MM.1S (cell line): ENCODE data around the gene CXCL3.

Experiments used
- DNase-seq: peaks from one replicate; pipeline ENCODE4 v3.0.0-alpha.2; 2015
- H2AFZ ChIP-seq: fragments of 300-600 bp; sonication (generic); 2 replicates; pipeline ENCODE4 v1.6.0; 2016; ENCODE audit warnings: antibody characterized with exemption, low read length
- H3F3A ChIP-seq: fragments of 300-600 bp; sonication (generic); 2 replicates; pipeline ENCODE4 v1.6.1; 2016; ENCODE audit warnings: mild to moderate bottlenecking, antibody characterized with exemption, low read length, moderate library complexity, mixed read lengths; ENCODE audit not compliant: insufficient read depth
- H3K27ac ChIP-seq: fragments of 300-600 bp; sonication (generic); 2 replicates; pipeline ENCODE4 v1.5.1; 2016; ENCODE audit warnings: mild to moderate bottlenecking, low read length
- H3K27me3 ChIP-seq: fragments of 300-600 bp; sonication (generic); replicated peaks from 2 replicates; pipeline ENCODE4 v1.6.0; 2016; ENCODE audit warnings: low read length; ENCODE audit not compliant: insufficient read depth
- H3K36me3 ChIP-seq: fragments of 300-600 bp; sonication (generic); replicated peaks from 2 replicates; pipeline ENCODE4 v1.6.1; 2016; ENCODE audit warnings: mild to moderate bottlenecking, low read length, mixed read lengths; ENCODE audit not compliant: insufficient read depth
- H3K4me1 ChIP-seq: fragments of 300-600 bp; sonication (generic); 2 replicates; pipeline ENCODE4 v1.6.1; 2016; ENCODE audit warnings: low read length, mixed read lengths
- H3K4me2 ChIP-seq: fragments of 300-600 bp; sonication (generic); 2 replicates; pipeline ENCODE4 v1.6.0; 2016; ENCODE audit warnings: low read depth, low read length
- H3K4me3 ChIP-seq: fragments of 300-600 bp; sonication (generic); 2 replicates; pipeline ENCODE4 v1.5.1; 2016; ENCODE audit warnings: low read length, mixed read lengths
- H3K79me2 ChIP-seq: fragments of 300-600 bp; sonication (generic); 2 replicates; pipeline ENCODE4 v1.6.1; 2016; ENCODE audit warnings: mixed run types, low read length, mixed read lengths
- H3K9ac ChIP-seq: fragments of 300-600 bp; sonication (generic); 2 replicates; pipeline ENCODE4 v1.6.1; 2016; ENCODE audit warnings: low read length, mixed read lengths
- H3K9me2 ChIP-seq: fragments of 300-600 bp; sonication (generic); replicated peaks from 2 replicates; pipeline ENCODE4 v1.6.1; 2016; ENCODE audit warnings: mild to moderate bottlenecking, low read length, mixed read lengths; ENCODE audit not compliant: insufficient read depth
- H3K9me3 ChIP-seq: fragments of 300-600 bp; sonication (generic); replicated peaks from 2 replicates; pipeline ENCODE4 v1.6.1; 2016; ENCODE audit warnings: mild to moderate bottlenecking, low read length, mixed read lengths; ENCODE audit not compliant: insufficient read depth
- H4K20me1 ChIP-seq: fragments of 300-600 bp; sonication (generic); 2 replicates; pipeline ENCODE4 v1.6.1; 2016; ENCODE audit warnings: mild to moderate bottlenecking, low read length, moderate library complexity, mixed read lengths; ENCODE audit not compliant: insufficient read depth
- EZH2 ChIP-seq: fragments of 300-600 bp; sonication (generic); optimal IDR thresholded peaks from 2 replicates; pipeline ENCODE3; 2017; ENCODE audit warnings: low read depth, mild to moderate bottlenecking, antibody characterized with exemption, low read length, mixed read lengths
- EZH2phosphoT487 ChIP-seq: fragments of 300-600 bp; sonication (generic); IDR thresholded peaks from 2 replicates; pipeline ENCODE4 v1.6.1; 2018; ENCODE audit warnings: antibody characterized with exemption, low read length
- TF ChIP-seq, protein P1 (sequence below): fragments of 300-600 bp; sonication (generic); IDR thresholded peaks from 2 replicates; pipeline ENCODE4 v1.5.1; 2016; ENCODE audit warnings: antibody characterized with exemption, low read length, mixed read lengths

The CXCL3 gene

DNA sequence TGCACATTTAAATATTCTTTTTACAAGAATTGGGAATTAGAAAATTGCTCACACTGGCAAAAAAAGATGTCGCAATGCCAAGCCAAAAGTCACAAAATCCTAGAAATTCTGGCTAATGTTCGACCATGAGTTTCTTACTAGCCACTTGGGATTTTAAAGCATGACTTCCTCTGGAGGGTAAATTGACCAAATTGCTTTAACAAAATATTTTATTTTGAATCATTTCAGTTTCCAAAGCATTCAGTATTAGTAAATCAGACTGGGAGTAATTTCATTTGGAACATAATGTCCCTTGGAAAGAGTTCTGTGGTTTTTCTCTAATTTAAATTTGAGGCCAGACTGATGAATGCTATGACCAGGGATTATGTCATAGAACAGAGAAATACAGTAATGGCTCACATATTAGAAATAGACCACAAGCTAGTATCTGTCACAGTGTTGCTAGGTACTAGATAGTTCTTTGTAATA lies 32.4 kb downstream of the CXCL3 start:
- Histone ChIP-seq H3K4me2 (no peak overlapping the region), H2AFZ (no peak overlapping the region), H3K4me3 (no peak overlapping the region), H3K27ac (no peak overlapping the region), H3K9ac (no peak overlapping the region), H3K9me2 (no peaks in the 10 kb centered on the region), H3K9me3 (no peaks in the 10 kb centered on the region), H3K27me3 (no peaks in the 10 kb centered on the region), H3K36me3 (no peaks in the 10 kb centered on the region), H4K20me1 (no peaks in the 10 kb centered on the region), H3F3A (no peaks in the 10 kb centered on the region), H3K79me2 (no peaks in the 10 kb centered on the region), H3K4me1 (no peaks in the 10 kb centered on the region)
- DNase-seq, result no peak
- TF ChIP-seq EZH2, result no peak
- TF ChIP-seq, protein P1, sequence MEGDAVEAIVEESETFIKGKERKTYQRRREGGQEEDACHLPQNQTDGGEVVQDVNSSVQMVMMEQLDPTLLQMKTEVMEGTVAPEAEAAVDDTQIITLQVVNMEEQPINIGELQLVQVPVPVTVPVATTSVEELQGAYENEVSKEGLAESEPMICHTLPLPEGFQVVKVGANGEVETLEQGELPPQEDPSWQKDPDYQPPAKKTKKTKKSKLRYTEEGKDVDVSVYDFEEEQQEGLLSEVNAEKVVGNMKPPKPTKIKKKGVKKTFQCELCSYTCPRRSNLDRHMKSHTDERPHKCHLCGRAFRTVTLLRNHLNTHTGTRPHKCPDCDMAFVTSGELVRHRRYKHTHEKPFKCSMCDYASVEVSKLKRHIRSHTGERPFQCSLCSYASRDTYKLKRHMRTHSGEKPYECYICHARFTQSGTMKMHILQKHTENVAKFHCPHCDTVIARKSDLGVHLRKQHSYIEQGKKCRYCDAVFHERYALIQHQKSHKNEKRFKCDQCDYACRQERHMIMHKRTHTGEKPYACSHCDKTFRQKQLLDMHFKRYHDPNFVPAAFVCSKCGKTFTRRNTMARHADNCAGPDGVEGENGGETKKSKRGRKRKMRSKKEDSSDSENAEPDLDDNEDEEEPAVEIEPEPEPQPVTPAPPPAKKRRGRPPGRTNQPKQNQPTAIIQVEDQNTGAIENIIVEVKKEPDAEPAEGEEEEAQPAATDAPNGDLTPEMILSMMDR, result no peak
- TF ChIP-seq EZH2phosphoT487, result no peak

DNA sequence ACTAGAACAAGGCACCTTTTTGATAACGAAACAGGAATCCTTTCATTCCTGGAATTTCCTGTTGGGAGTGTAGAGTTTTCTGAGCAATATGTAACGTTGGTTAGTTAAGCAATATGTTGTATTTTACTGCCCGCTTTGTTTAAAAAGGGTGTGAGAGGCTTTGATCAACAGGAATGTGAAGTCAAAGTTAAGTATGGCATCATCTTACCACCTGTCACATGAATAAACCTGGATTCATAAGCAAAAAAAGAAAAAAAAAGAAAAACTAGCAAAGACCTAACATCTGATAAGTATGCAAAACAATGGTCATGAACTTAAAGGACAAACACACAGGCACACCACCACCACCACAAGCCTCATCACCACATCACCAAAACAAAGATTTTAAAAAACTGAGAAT lies 33.0 kb downstream of the CXCL3 start:
- TF ChIP-seq EZH2 (no peak), EZH2phosphoT487 (no peak)
- TF ChIP-seq, protein P1, result no peak
- Histone ChIP-seq H3K27ac (no peak overlapping the region), H3K36me3 (no peaks in the 10 kb centered on the region), H3K4me3 (no peak overlapping the region), H3K79me2 (no peaks in the 10 kb centered on the region), H3K4me1 (no peaks in the 10 kb centered on the region), H3K9me3 (no peaks in the 10 kb centered on the region), H3K9me2 (no peaks in the 10 kb centered on the region), H3F3A (no peaks in the 10 kb centered on the region), H3K27me3 (no peaks in the 10 kb centered on the region), H3K9ac (no peak overlapping the region), H3K4me2 (no peak overlapping the region), H2AFZ (no peak overlapping the region), H4K20me1 (no peaks in the 10 kb centered on the region)
- DNase-seq, result no peak

DNA sequence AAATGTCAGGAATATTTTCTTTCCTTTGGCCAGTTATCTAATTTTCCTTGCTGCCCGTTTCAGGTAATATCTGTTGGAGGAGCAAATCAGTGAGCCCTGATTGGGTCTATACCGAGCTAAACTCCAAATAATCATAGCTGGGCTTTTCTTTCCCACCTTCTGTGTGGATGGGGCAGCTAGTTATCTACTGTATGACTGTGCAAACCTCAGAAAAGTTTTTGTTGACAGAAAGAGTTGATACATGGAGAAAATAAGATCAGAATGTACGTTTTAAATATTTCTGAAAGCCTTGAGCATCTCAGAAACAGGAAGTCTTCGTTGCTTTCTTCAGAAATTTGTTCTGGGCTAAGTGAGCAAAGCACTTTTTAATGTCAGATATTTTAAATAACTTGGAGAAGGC lies 33.8 kb downstream of the CXCL3 start:
- no peaks in the 10 kb centered on the region for H3K27me3 ChIP-seq
- H3K4me1 ChIP-seq, result no peaks in the 10 kb centered on the region
- no peaks in the 10 kb centered on the region for H3K9me2 ChIP-seq
- H3K9me3 ChIP-seq, result no peaks in the 10 kb centered on the region
- no peak overlapping the region for H3K4me3 ChIP-seq
- H3K79me2 ChIP-seq, result no peaks in the 10 kb centered on the region
- TF ChIP-seq EZH2phosphoT487 (no peak), EZH2 (no peak)
- TF ChIP-seq, protein P1, result no peak
- no peak overlapping the region for H3K9ac ChIP-seq
- no peaks in the 10 kb centered on the region for H4K20me1 ChIP-seq
- no peaks in the 10 kb centered on the region for H3K36me3 ChIP-seq
- no peak overlapping the region for H3K4me2 ChIP-seq
- no peaks in the 10 kb centered on the region for H3F3A ChIP-seq
- no peak overlapping the region for H2AFZ ChIP-seq
- no peak overlapping the region for H3K27ac ChIP-seq
- DNase-seq, result no peak
